NCI-H2196 treated with DMSO at 0.1 percent for 48 hours (cell line): ENCODE measurements around the gene CLIP4.
"Not testable (repeated sequence)": the region's sequence is repeated elsewhere in the genome, so short reads cannot be mapped to it uniquely, and the experiment has no call there.

ENCODE experiments used
- DNase-seq: peaks from one replicate; lab custom pipeline; 2025; ENCODE audit not compliant: unreplicated experiment; lab: John Stamatoyannopoulos, UW

The CLIP4 gene

GRCh38 chr2:29114946-29115609 is at the start of gene CLIP4:
CLIP4 (plus strand) TSS chr2:29115415; CDS start chr2:29121389, 5,974 bp downstream.
- no peak for DNase-seq

- no peak for DNase-seq
Measured at GRCh38 chr2:29066271-29066860, 48.8 kb upstream of the CLIP4 start.

- no peak for DNase-seq
Measured at GRCh38 chr2:29066997-29067605, 48.1 kb upstream of the CLIP4 start.

GRCh38 chr2:29068513-29068912 is 46.7 kb upstream of the CLIP4 start:
- DNase-seq, result no peak

GRCh38 chr2:29070526-29070925 is 44.7 kb upstream of the CLIP4 start:
- DNase-seq, result no peak

- no peak for DNase-seq
Measured at GRCh38 chr2:29071032-29071975, 43.9 kb upstream of the CLIP4 start.

GRCh38 chr2:29072251-29072650 is 43.0 kb upstream of the CLIP4 start:
- DNase-seq, result no peak

GRCh38 chr2:29072971-29073725 is 42.1 kb upstream of the CLIP4 start:
- no peak for DNase-seq

GRCh38 chr2:29073933-29074332 is 41.3 kb upstream of the CLIP4 start:
- no peak for DNase-seq

GRCh38 chr2:29074411-29074810 is 40.8 kb upstream of the CLIP4 start, which contains the start of gene PCARE:
PCARE (minus strand) TSS chr2:29074523; CDS start chr2:29074261, 262 bp downstream.
- no peak for DNase-seq

- DNase-seq, result no peak
Measured at GRCh38 chr2:29075894-29076705, 39.1 kb upstream of the CLIP4 start.

- no peak for DNase-seq
Measured at GRCh38 chr2:29079887-29080286, 35.3 kb upstream of the CLIP4 start.

GRCh38 chr2:29080886-29081743 is 34.1 kb upstream of the CLIP4 start:
- DNase-seq, result no peak

GRCh38 chr2:29082804-29083495 is 32.3 kb upstream of the CLIP4 start:
- no peak for DNase-seq

- no peak for DNase-seq
Measured at GRCh38 chr2:29084554-29084953, 30.7 kb upstream of the CLIP4 start.

GRCh38 chr2:29090311-29090710 is 24.9 kb upstream of the CLIP4 start:
- DNase-seq, result not testable (repeated sequence)

- no peak for DNase-seq
Measured at GRCh38 chr2:29096969-29097368, 18.2 kb upstream of the CLIP4 start.

GRCh38 chr2:29097569-29097968 is 17.6 kb upstream of the CLIP4 start:
- DNase-seq, result no peak
